ENCODE measurements around the gene CEND1. TPM values are rescaled to one million over a fixed set of nuclear protein-coding genes. Genes with fewer than 3 reads are reported as not detected.
A peak's percentile ranks its signal among the peaks of the same experiment; 100 is the strongest.

CEND1 gene
- total RNA-seq, 2 donors from 2014 or later: 0.58 TPM; not detected in 1

- no peak for DNase-seq
- no peak for ATAC-seq
- intact Hi-C loops (cut with DNase I): no loop called here
Observed at GRCh38 chr11:815675-816432, 26.0 kb upstream of the CEND1 start.

GRCh38 chr11:813456-814096 lies 23.7 kb upstream of the CEND1 start:
- ATAC-seq: no peak
- intact Hi-C loops (cut with DNase I): no loop called here
- DNase-seq: no peak

GRCh38 chr11:813072-813455 lies 23.2 kb upstream of the CEND1 start:
- intact Hi-C loops (cut with DNase I): no loop called here
- DNase-seq: no peak
- no peak for ATAC-seq

- intact Hi-C loops (cut with DNase I): no loop called here
- ATAC-seq (no peak), DNase-seq (no peak)
Observed at GRCh38 chr11:812390-812789, 22.5 kb upstream of the CEND1 start.

- no peak for DNase-seq
- ATAC-seq: no peak
- intact Hi-C loops (cut with DNase I): no loop called here
Observed at GRCh38 chr11:811446-812245, 21.8 kb upstream of the CEND1 start.

GRCh38 chr11:810040-810567 lies 20.2 kb upstream of the CEND1 start:
- intact Hi-C loops (cut with DNase I): no loop called here
- DNase-seq: no peak
- peak in 1 of 2 donors; percentile 5 for ATAC-seq

GRCh38 chr11:809287-810039 lies 19.6 kb upstream of the CEND1 start, which contains the start of gene RPLP2:
TSS of gene RPLP2 (plus strand) at chr11:809967. CDS start at chr11:810235, 268 bp downstream.
- ATAC-seq (peak; percentile 90 to 93), DNase-seq (peak; percentile 99)
- intact Hi-C loops (cut with DNase I): no loop called here

- ATAC-seq (no peak), DNase-seq (peak; percentile 90)
- intact Hi-C loops (cut with DNase I): no loop called here
Observed at GRCh38 chr11:808427-809286, 18.8 kb upstream of the CEND1 start.

GRCh38 chr11:804599-804964 lies 14.7 kb upstream of the CEND1 start:
- DNase-seq (no peak), ATAC-seq (no peak)
- intact Hi-C loops (cut with DNase I): no loop called here

GRCh38 chr11:803770-804598 lies 14.1 kb upstream of the CEND1 start:
- DNase-seq (no peak), ATAC-seq (no peak)
- intact Hi-C loops (cut with DNase I): no loop called here

- intact Hi-C loops (cut with DNase I): no loop called here
- no peak for ATAC-seq
- DNase-seq: no peak
Observed at GRCh38 chr11:803467-803742, 13.5 kb upstream of the CEND1 start.

GRCh38 chr11:802693-803466 lies 13.0 kb upstream of the CEND1 start:
- intact Hi-C loops (cut with DNase I): no loop called here
- no peak for DNase-seq
- ATAC-seq: no peak

GRCh38 chr11:802018-802617 lies 12.2 kb upstream of the CEND1 start:
- DNase-seq (no peak), ATAC-seq (no peak)
- intact Hi-C loops (cut with DNase I): no loop called here

- intact Hi-C loops (cut with DNase I): no loop called here
- no peak for DNase-seq
- ATAC-seq: no peak
Observed at GRCh38 chr11:801097-801780, 11.3 kb upstream of the CEND1 start.

GRCh38 chr11:800473-800872 lies 10.6 kb upstream of the CEND1 start:
- intact Hi-C loops (cut with DNase I): no loop called here
- ATAC-seq (no peak), DNase-seq (no peak)

All from left cardiac atrium (tissue), 4 donors.